NCI-H1417 treated with DMSO at 0.1 percent for 48 hours (cell line): Measurements from ENCODE around the gene TYMP.

Source experiments
- DNase-seq: peaks from one replicate; lab custom pipeline; 2025; lab: John Stamatoyannopoulos, UW

Gene TYMP

GRCh38 chr22:50505276-50505775 is 24.5 kb downstream of the TYMP start:
- no peak for DNase-seq

GRCh38 chr22:50504369-50505211 is 25.2 kb downstream of the TYMP start:
- DNase-seq: no peak

DNA sequence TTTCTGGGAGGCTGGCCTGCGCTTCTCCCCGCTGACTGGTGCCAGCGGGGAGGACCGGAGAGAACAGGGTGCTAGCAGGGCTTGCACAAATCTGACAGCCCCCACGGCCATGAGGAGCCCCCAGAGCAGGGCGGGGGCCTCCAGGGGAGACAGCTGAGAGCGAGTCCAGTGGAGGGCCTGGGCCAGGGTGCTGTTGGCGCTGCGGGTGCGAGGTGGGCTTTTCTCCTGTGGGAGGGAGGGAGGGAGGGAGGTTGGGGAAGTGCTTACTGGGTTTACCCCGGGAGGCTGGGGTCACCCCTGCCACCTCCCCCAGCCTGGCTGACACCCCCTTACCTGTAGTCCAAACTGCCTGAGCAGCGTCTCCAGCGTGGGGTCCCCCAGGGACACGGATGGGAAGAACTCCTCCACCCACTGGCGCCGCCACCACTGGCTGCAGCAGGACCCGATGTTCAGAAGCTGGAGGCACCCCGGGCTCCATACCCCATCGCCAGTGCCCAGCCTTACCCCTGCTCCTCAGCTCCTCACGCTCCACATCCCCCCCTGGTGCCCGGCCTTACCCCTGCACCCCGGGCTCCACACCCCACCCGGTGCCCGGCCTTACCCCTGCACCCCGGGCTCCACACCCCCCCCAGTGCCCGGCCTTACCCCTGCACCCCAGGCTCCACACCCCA is 26.2 kb downstream of the TYMP start:
- no peak for DNase-seq

GRCh38 chr22:50502628-50503474 is 27.0 kb downstream of the TYMP start:
- DNase-seq: no peak

GRCh38 chr22:50502096-50502495 is 27.7 kb downstream of the TYMP start:
- DNase-seq: no peak

GRCh38 chr22:50500452-50500851 is 29.4 kb downstream of the TYMP start:
- DNase-seq: no peak

GRCh38 chr22:50498322-50498890 is 31.4 kb downstream of the TYMP start:
- DNase-seq: no peak

DNA sequence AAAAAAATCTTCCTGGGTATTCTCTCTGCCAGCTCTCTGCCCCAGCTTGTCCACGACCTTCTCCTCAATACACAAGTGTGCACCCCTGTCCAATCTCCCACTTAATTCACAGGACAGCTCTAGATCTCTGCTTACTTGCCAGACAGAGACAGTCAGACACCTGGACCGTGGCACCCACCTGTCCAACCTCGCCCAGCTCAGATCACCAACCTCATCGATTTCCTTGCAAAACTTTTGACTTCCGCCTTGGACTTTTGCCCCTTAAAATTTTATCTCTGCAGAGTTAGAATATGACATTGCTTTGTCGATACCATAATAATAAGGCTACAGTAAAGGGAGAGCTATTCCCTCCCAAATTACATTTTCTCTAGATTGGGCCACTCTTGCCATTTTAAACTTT is 32.7 kb downstream of the TYMP start:
- no peak for DNase-seq

DNA sequence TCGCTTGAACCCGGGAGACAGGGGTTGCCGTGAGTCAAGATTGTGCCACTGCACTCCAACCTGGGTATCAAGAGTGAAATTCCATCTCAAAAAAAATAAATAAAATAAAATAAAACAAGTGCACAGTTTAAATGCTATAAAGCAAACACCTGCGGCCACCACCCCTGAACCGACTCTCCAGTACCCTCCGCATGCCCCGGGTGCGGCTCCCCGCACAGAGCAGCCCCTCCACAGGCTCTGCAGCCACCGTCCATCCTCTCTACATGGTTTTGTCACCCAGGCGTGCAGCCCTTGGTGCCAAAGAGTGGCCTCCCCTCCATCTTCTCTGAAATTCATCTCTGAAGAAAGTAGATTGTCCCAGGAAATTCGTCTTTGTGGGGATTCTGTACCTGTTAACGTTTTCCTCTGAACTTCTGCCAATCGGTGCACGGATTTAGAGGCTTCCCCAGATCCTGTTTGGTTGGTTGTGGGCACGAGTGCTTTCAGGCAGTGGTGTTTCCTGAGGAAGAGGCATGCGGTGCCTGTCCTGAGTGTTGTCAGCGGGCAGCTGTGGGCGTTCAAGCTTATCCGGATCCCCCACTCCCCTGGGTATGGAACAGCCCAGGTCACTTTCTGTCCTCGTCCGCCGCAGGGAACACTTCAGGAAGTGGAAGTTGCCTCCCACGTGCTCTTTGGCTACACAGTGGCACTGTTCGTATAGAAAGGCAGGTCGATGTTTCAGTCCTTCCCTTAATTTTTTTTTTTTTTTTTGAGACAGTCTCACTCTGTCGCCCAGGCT is 39.1 kb downstream of the TYMP start:
- DNase-seq: no peak

GRCh38 chr22:50489363-50490243 is 40.2 kb downstream of the TYMP start:
- no peak for DNase-seq

DNA sequence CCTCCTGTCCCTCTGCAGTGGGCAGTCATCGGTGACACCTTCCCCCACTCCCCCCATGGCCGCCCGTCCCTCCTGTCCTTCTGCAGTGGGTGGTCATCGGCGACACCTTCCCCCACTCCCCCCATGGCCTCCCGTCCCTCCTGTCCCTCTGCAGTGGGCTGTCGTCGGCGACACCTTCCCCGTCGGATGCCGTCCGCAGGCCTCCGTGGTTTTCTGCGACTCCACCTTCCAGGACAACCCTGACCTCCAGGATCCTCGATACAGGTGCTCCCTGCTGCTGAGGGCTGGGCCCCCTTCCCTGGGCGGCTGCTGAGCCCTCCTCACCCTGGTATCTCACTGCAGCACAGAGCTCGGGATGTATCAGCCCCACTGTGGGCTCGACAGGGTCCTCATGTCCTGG is 40.9 kb downstream of the TYMP start:
- no peak for DNase-seq

- DNase-seq: no peak
These were observed 41.7 kb downstream of the TYMP start for GRCh38 chr22:50488006-50488677.

DNA sequence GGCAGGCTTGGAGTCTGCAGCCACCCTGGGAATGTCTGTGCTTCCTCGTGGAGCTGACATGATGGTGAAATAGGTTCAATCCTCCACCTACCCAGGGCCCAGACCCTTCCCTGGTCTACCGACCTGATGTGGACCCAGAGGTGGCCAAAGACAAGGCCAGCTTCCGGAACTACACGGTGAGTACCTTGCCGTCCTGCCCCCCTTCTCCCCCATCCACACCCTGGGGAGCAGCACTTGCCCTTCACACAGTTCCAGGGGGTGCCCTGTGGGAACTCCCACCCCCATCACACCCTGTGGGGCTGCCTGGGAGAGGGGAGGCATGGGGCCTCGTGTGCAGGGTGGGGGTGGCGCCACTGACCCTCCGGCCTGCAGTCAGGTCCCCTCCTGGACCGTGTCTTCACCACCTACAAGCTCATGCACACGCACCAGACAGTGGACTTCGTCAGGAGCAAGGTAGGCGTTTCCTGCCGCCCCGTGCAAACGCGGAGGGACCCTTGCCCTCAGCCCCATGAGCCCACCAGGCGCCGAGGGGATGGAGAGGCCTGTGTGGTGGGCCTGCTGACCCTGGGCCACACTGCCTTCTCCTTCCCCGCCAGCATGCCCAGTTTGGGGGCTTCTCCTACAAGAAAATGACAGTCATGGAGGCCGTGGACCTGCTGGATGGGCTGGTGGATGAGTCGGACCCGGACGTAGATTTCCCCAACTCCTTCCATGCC is 42.4 kb downstream of the TYMP start:
- DNase-seq: no peak

- DNase-seq: no peak
These were observed 43.1 kb downstream of the TYMP start, which contains the start of gene MIOX for GRCh38 chr22:50486561-50487289. Gene MIOX (plus strand): TSS chr22:50486859. CDS start chr22:50486898, 39 bp downstream.

DNA sequence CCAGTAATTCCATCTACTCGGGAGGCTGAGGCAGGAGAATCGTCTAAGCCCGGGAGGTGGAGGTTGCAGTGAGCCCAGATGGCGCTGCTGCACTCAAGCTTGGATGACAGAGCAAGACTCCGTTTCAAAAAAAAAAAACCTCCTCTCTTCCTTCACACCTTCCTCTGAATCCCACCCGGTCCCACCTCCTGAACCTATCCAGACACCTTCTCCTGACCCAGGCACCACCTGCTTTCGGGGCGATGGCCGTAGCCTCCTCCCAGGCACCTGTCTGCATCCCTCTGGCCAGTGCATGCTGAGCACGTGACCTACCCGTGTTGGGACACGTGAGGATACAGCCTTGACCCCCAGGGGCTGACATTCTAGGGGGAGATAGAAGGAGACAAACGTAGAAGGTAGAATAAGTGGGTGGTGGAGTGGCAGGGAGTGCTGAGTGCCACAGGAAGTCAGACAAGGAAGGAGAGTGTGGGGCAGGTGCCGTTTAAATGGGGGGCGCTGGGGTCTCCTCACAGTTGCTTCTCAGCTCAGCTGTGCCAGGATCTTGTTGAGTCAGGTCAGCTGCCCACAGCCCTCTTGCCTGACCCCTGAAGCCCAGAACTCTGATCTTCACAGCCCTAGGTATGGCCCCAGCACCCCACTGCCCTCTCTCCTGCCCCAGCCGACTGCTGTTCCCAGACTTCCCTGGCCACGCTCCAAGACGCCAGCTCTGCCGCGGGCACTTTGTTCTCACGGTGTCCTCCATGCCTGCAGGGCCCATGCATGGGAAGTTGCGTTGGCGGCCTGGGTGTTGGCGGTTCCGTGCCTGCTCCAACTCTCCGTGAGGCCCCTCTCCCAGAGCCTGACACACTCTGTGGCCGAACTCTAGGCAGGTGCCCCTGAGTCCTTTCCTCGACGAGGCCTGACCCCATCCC is 44.3 kb downstream of the TYMP start:
- DNase-seq: no peak

DNA sequence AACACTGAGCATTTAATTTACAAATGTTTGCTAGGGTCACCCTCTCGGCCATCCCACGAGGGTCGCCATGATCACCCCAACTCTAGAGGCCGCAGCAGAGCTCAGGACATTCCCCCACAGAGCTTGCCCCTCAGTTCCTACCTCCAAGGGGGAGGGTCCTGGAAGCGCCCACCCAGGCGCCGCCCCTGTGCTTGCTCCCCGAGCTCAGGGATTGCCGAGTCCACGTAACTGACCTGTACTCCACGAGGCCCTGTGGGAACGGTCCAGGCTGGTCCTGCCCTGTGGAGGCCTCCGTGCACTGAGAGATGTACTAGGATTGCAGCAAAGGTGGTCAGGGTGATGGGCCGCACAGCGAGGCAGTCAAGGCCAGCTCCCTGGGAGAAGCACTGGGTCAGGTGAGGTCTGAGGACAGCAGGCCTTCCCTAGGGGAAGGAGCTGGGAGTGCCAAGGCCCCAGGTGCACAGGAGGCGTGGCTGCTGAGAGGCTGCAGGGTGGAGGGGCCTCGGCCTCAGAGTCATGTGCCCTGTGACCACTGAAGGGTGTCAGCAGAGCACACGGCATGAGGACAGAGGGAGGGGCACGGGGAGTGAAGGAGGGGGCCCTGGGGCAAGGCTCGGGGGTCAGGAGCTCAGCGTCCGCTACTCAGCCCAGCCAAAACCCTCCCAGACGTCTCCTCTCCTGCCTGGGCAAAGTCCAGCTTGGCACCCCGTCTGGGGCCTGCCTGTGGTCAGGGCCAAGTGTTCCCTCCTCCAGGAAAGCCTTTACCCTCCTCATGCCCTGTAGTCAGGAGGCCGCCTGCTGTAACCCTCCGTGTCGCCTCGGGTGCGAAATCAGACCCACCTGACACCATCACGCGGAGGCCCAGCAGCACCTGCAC is 45.6 kb downstream of the TYMP start:
- no peak for DNase-seq
